ENCODE measurements around the gene RASGRF1. TPM values are rescaled to one million over a fixed set of nuclear protein-coding genes. Genes with fewer than 3 reads are reported as not detected.

Gene RASGRF1
- total and polyA plus RNA-seq, 2 donors (not counting 1 experiment from before 2014, with no cell fraction given) = 0.09 TPM; not detected in 1

DNA sequence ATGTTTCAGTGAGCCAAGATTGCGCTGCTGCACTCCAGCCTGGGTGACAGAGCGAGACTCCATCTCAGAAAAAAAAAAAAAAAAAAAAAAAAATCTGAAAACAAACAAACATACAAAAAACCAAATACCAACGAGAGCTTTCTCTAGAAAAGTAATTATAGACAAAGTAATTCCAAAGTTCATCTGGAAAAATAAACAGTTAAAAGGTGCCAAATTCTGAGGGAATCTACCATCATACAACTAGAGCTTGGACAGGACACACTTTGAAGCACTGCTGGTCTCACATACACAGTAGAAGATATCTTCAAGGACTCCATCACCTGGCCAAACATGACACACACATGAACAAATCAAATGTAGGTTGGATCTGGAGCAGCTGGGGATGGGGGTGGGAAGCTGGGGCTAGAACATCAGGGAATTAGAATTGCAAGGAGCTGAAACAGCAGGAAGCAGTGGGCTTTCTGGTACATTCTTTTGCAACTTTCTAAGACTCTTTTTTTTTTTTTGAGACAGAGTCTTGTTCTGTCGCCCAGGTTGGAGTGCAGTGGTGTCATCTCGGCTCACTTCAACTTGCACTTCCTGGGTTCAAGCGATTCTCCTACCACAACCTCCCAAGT lies 104.6 kb downstream of the RASGRF1 start:
- no peak overlapping the region for H3K27ac ChIP-seq (ENCODE audit: insufficient read depth, low read length)
- no peaks in the 10 kb centered on the region for H3K79me2 ChIP-seq (ENCODE audit: control insufficient read depth, insufficient read depth, low read length)
- TF ChIP-seq, protein P1, sequence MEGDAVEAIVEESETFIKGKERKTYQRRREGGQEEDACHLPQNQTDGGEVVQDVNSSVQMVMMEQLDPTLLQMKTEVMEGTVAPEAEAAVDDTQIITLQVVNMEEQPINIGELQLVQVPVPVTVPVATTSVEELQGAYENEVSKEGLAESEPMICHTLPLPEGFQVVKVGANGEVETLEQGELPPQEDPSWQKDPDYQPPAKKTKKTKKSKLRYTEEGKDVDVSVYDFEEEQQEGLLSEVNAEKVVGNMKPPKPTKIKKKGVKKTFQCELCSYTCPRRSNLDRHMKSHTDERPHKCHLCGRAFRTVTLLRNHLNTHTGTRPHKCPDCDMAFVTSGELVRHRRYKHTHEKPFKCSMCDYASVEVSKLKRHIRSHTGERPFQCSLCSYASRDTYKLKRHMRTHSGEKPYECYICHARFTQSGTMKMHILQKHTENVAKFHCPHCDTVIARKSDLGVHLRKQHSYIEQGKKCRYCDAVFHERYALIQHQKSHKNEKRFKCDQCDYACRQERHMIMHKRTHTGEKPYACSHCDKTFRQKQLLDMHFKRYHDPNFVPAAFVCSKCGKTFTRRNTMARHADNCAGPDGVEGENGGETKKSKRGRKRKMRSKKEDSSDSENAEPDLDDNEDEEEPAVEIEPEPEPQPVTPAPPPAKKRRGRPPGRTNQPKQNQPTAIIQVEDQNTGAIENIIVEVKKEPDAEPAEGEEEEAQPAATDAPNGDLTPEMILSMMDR (conservative IDR thresholded peaks at IDR 0.05 in 1 of 2, IDR thresholded peaks at IDR 0.05 in 1 of 2; ENCODE audit: low read depth in 1 of 2, low read length in 2 of 2) = no peak
- no peaks in the 10 kb centered on the region for H3K36me3 ChIP-seq (ENCODE audit: control insufficient read depth, insufficient read depth, low read length)
- no peaks in the 10 kb centered on the region for H3K9me3 ChIP-seq (ENCODE audit: control insufficient read depth, insufficient read depth, low read depth, low read length)
- no peaks in the 10 kb centered on the region for H3K27me3 ChIP-seq (ENCODE audit: control insufficient read depth, insufficient read depth, low read length)
- no peak overlapping the region for H3K9ac ChIP-seq (ENCODE audit: insufficient read depth, low read length)
- H4K20me1 ChIP-seq (ENCODE audit: control insufficient read depth, extremely low read depth, insufficient read depth, low read length) = no peaks in the 10 kb centered on the region
- no peak overlapping the region for H3K4me2 ChIP-seq (ENCODE audit: extremely low read depth, insufficient read depth, low read length)
- H3K4me3 ChIP-seq (replicated peaks in 1 of 4; ENCODE audit: control extremely low read depth in 1 of 4, insufficient read depth in 1 of 4, low read depth in 3 of 4, low read length in 4 of 4) = no peak overlapping the region
- peaks cover 9% of the 10 kb centered on the region for H3K4me1 ChIP-seq (ENCODE audit: control insufficient read depth, extremely low read depth, insufficient read depth, low read length)
- H2AFZ ChIP-seq (ENCODE audit: low read length) = no peak overlapping the region
- no peak for DNase-seq (ENCODE audit: low read depth in 2 of 2)

DNA sequence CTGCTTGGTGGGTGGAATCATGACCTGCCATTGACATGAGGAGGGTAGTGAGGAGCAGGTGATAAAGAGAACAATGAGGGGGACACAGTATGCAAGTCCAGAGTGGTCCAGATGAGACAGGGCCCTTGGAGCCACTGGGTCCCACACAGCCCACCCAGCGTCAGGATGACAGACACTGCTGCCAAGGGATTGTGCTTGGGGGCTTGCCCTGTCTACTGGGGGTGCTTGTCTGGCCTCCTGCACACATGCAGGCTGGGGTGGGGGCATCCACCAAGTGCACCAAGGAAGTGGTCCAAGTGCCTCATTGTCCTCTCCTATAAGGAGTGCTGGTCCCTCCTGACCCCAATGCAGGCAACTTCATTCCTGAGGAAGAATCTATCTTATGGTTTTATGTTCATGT lies 106.5 kb downstream of the RASGRF1 start:
- no peak overlapping the region for H3K9ac ChIP-seq (ENCODE audit: insufficient read depth, low read length)
- no peaks in the 10 kb centered on the region for H3K36me3 ChIP-seq (ENCODE audit: control insufficient read depth, insufficient read depth, low read length)
- no peaks in the 10 kb centered on the region for H3K9me3 ChIP-seq (ENCODE audit: control insufficient read depth, insufficient read depth, low read depth, low read length)
- H3K27ac ChIP-seq (ENCODE audit: insufficient read depth, low read length) = no peak overlapping the region
- no peaks in the 10 kb centered on the region for H3K79me2 ChIP-seq (ENCODE audit: control insufficient read depth, insufficient read depth, low read length)
- peaks cover 7% of the 10 kb centered on the region for H3K4me1 ChIP-seq (ENCODE audit: control insufficient read depth, extremely low read depth, insufficient read depth, low read length)
- H3K4me2 ChIP-seq (ENCODE audit: extremely low read depth, insufficient read depth, low read length) = no peak overlapping the region
- no peaks in the 10 kb centered on the region for H3K27me3 ChIP-seq (ENCODE audit: control insufficient read depth, insufficient read depth, low read length)
- no peak overlapping the region for H2AFZ ChIP-seq (ENCODE audit: low read length)
- H4K20me1 ChIP-seq (ENCODE audit: control insufficient read depth, extremely low read depth, insufficient read depth, low read length) = no peaks in the 10 kb centered on the region
- DNase-seq (ENCODE audit: low read depth in 2 of 2) = no peak
- no peak overlapping the region for H3K4me3 ChIP-seq (replicated peaks in 1 of 4; ENCODE audit: control extremely low read depth in 1 of 4, insufficient read depth in 1 of 4, low read depth in 3 of 4, low read length in 4 of 4)
- TF ChIP-seq EZH2 (IDR thresholded peaks at IDR 0.05; ENCODE audit: low read length, missing control alignments) = no peak
- TF ChIP-seq, protein P1 (conservative IDR thresholded peaks at IDR 0.05 in 1 of 2, IDR thresholded peaks at IDR 0.05 in 1 of 2; ENCODE audit: low read depth in 1 of 2, low read length in 2 of 2) = no peak

DNA sequence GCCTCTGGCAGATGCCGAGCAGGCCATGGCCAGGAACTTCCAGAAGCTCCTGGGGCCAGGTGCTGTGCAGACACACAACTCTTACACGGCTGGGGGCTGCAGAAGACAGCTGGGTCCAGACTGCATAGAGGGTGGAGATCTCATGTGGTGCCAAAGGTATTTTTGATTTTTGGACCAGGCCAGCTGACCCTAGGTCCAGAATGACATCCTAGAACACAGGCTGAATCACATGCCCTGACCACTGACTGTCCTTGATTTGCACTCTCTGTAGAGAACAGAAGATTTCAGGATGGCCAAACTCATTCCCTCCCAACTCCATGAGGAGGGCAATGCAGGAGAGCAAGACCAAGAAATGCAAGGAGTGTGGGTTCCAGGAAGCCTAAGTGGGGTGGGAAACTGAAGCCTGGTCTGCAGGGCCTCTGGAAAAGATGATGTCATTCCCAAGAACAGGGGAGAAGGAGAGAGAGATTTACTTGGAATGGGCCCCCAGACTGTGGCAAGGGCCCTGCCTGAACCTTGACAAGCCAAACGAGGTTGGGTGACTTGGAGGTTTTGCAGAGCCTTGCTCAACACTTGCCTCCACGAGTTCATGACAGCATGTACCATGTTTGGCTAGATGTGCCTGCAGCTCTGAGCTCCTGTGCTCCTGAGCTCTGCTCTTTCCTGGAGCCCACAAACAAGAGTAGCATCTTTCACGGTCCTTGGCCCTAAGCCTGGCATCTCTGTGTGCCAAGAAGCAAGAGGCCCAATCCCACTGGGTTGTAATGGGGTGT lies 107.2 kb downstream of the RASGRF1 start:
- Histone ChIP-seq H3K4me1 (ENCODE audit: control insufficient read depth, extremely low read depth, insufficient read depth, low read length) (peaks cover 3% of the 10 kb centered on the region), H4K20me1 (ENCODE audit: control insufficient read depth, extremely low read depth, insufficient read depth, low read length) (no peaks in the 10 kb centered on the region), H3K27ac (ENCODE audit: insufficient read depth, low read length) (no peak overlapping the region), H3K36me3 (ENCODE audit: control insufficient read depth, insufficient read depth, low read length) (no peaks in the 10 kb centered on the region), H3K4me3 (replicated peaks in 1 of 4; ENCODE audit: control extremely low read depth in 1 of 4, insufficient read depth in 1 of 4, low read depth in 3 of 4, low read length in 4 of 4) (no peak overlapping the region), H3K9me3 (ENCODE audit: control insufficient read depth, insufficient read depth, low read depth, low read length) (no peaks in the 10 kb centered on the region), H2AFZ (ENCODE audit: low read length) (no peak overlapping the region), H3K79me2 (ENCODE audit: control insufficient read depth, insufficient read depth, low read length) (no peaks in the 10 kb centered on the region), H3K27me3 (ENCODE audit: control insufficient read depth, insufficient read depth, low read length) (no peaks in the 10 kb centered on the region), H3K4me2 (ENCODE audit: extremely low read depth, insufficient read depth, low read length) (no peak overlapping the region), H3K9ac (ENCODE audit: insufficient read depth, low read length) (no peak overlapping the region)
- DNase-seq (ENCODE audit: low read depth in 2 of 2) = no peak
- TF ChIP-seq EZH2 (IDR thresholded peaks at IDR 0.05; ENCODE audit: low read length, missing control alignments) = no peak
- TF ChIP-seq, protein P1 (conservative IDR thresholded peaks at IDR 0.05 in 1 of 2, IDR thresholded peaks at IDR 0.05 in 1 of 2; ENCODE audit: low read depth in 1 of 2, low read length in 2 of 2) = no peak
